ENCODE data around the gene RABL6.

- TF ChIP-seq POLR2AphosphoS5 (IDR thresholded peaks at IDR 0.05) (no peak), CTCF (IDR thresholded peaks at IDR 0.05) (no peak)
Measured at GRCh38 chr9:136808806-136809158, 1.0 kb downstream of the RABL6 start.
